ENCODE data around the gene FGD3. TPM values are rescaled to one million over a fixed set of nuclear protein-coding genes. Genes with fewer than 3 reads are reported as not detected.

The FGD3 gene
- total and polyA plus RNA-seq, 9 donors: 2.4 to 4.8 (median 3.2) TPM

GRCh38 chr9:92974761-92975755 lies 27.7 kb downstream of the FGD3 start:
- 89% methylated on average over 11 of the region's 22 CpGs for WGBS (ENCODE audit: insufficient coverage)
- no peaks in the 10 kb centered on the region for H3K36me3 ChIP-seq (ENCODE audit: control insufficient read depth, insufficient read depth, low read length)
- H3K27me3 ChIP-seq (ENCODE audit: control insufficient read depth, insufficient read depth, low read length): no peaks in the 10 kb centered on the region
- no peak for DNase-seq
- no peaks in the 10 kb centered on the region for H3K9me3 ChIP-seq (replicated peaks; ENCODE audit: control insufficient read depth, low read depth, low read length)
- H3K27ac ChIP-seq (ENCODE audit: low read length): no peak overlapping the region
- H3K4me3 ChIP-seq (ENCODE audit: low read length): no peak overlapping the region
- peaks cover 2% of the 10 kb centered on the region for H3K4me1 ChIP-seq (ENCODE audit: control insufficient read depth, insufficient read depth, low read length)

- Histone ChIP-seq H3K4me1 (ENCODE audit: control insufficient read depth, insufficient read depth, low read length) (no peaks in the 10 kb centered on the region), H3K27ac (ENCODE audit: low read length) (no peak overlapping the region), H3K27me3 (ENCODE audit: control insufficient read depth, insufficient read depth, low read length) (no peaks in the 10 kb centered on the region), H3K9me3 (replicated peaks; ENCODE audit: control insufficient read depth, low read depth, low read length) (no peaks in the 10 kb centered on the region), H3K36me3 (ENCODE audit: control insufficient read depth, insufficient read depth, low read length) (no peaks in the 10 kb centered on the region), H3K4me3 (ENCODE audit: low read length) (no peak overlapping the region)
- no peak for DNase-seq
- WGBS (ENCODE audit: insufficient coverage): 81% methylated on average over 14 of the region's 16 CpGs
Measured at GRCh38 chr9:92976431-92976830, 29.1 kb downstream of the FGD3 start.

GRCh38 chr9:92977279-92977678 lies 30.0 kb downstream of the FGD3 start:
- H3K4me1 ChIP-seq (ENCODE audit: control insufficient read depth, insufficient read depth, low read length): no peaks in the 10 kb centered on the region

GRCh38 chr9:92978345-92978875 lies 31.1 kb downstream of the FGD3 start:
- Histone ChIP-seq H3K4me1 (ENCODE audit: control insufficient read depth, insufficient read depth, low read length) (no peaks in the 10 kb centered on the region), H3K4me3 (ENCODE audit: low read length) (no peak overlapping the region), H3K9me3 (replicated peaks; ENCODE audit: control insufficient read depth, low read depth, low read length) (no peaks in the 10 kb centered on the region), H3K36me3 (ENCODE audit: control insufficient read depth, insufficient read depth, low read length) (no peaks in the 10 kb centered on the region), H3K27ac (ENCODE audit: low read length) (no peak overlapping the region), H3K27me3 (ENCODE audit: control insufficient read depth, insufficient read depth, low read length) (no peaks in the 10 kb centered on the region)
- no peak for DNase-seq
- WGBS (ENCODE audit: insufficient coverage): no CpG with 5 or more reads among the region's 4 CpGs

More at GRCh38 chr9:92977279-92977678, 30.0 kb downstream of the FGD3 start:
- no peaks in the 10 kb centered on the region for H3K36me3 ChIP-seq (ENCODE audit: control insufficient read depth, insufficient read depth, low read length)
- no peak for DNase-seq
- H3K9me3 ChIP-seq (replicated peaks; ENCODE audit: control insufficient read depth, low read depth, low read length): no peaks in the 10 kb centered on the region
- no peak overlapping the region for H3K4me3 ChIP-seq (ENCODE audit: low read length)
- no peaks in the 10 kb centered on the region for H3K27me3 ChIP-seq (ENCODE audit: control insufficient read depth, insufficient read depth, low read length)
- no peak overlapping the region for H3K27ac ChIP-seq (ENCODE audit: low read length)
- WGBS (ENCODE audit: insufficient coverage): 82% methylated on average over 12 of the region's 12 CpGs

GRCh38 chr9:92979283-92980056 lies 32.1 kb downstream of the FGD3 start:
- H3K9me3 ChIP-seq (replicated peaks; ENCODE audit: control insufficient read depth, low read depth, low read length): peaks cover 8% of the 10 kb centered on the region
- DNase-seq: no peak
- no peaks in the 10 kb centered on the region for H3K36me3 ChIP-seq (ENCODE audit: control insufficient read depth, insufficient read depth, low read length)
- no peak overlapping the region for H3K4me3 ChIP-seq (ENCODE audit: low read length)
- H3K4me1 ChIP-seq (ENCODE audit: control insufficient read depth, insufficient read depth, low read length): no peaks in the 10 kb centered on the region
- WGBS (ENCODE audit: insufficient coverage): no CpG with 5 or more reads among the region's 2 CpGs
- H3K27ac ChIP-seq (ENCODE audit: low read length): no peak overlapping the region
- no peaks in the 10 kb centered on the region for H3K27me3 ChIP-seq (ENCODE audit: control insufficient read depth, insufficient read depth, low read length)

- Histone ChIP-seq H3K27ac (ENCODE audit: low read length) (no peak overlapping the region), H3K4me3 (ENCODE audit: low read length) (no peak overlapping the region), H3K27me3 (ENCODE audit: control insufficient read depth, insufficient read depth, low read length) (no peaks in the 10 kb centered on the region), H3K9me3 (replicated peaks; ENCODE audit: control insufficient read depth, low read depth, low read length) (peaks cover 14% of the 10 kb centered on the region), H3K36me3 (ENCODE audit: control insufficient read depth, insufficient read depth, low read length) (no peaks in the 10 kb centered on the region), H3K4me1 (ENCODE audit: control insufficient read depth, insufficient read depth, low read length) (no peaks in the 10 kb centered on the region)
- DNase-seq: no peak
- no CpG with 5 or more reads among the region's 7 CpGs for WGBS (ENCODE audit: insufficient coverage)
Measured at GRCh38 chr9:92980085-92980745, 32.9 kb downstream of the FGD3 start.

GRCh38 chr9:92982130-92982529 lies 34.8 kb downstream of the FGD3 start:
- Histone ChIP-seq H3K4me3 (ENCODE audit: low read length) (no peak overlapping the region), H3K36me3 (ENCODE audit: control insufficient read depth, insufficient read depth, low read length) (no peaks in the 10 kb centered on the region), H3K27me3 (ENCODE audit: control insufficient read depth, insufficient read depth, low read length) (no peaks in the 10 kb centered on the region), H3K9me3 (replicated peaks; ENCODE audit: control insufficient read depth, low read depth, low read length) (peaks cover 16% of the 10 kb centered on the region), H3K4me1 (ENCODE audit: control insufficient read depth, insufficient read depth, low read length) (no peaks in the 10 kb centered on the region), H3K27ac (ENCODE audit: low read length) (no peak overlapping the region)
- WGBS (ENCODE audit: insufficient coverage): no CpG with 5 or more reads among the region's 2 CpGs
- no peak for DNase-seq

GRCh38 chr9:92983984-92984589 lies 36.8 kb downstream of the FGD3 start:
- no peak overlapping the region for H3K4me3 ChIP-seq (ENCODE audit: low read length)
- 43% methylated on average over 2 of the region's 2 CpGs for WGBS (ENCODE audit: insufficient coverage)
- no peaks in the 10 kb centered on the region for H3K36me3 ChIP-seq (ENCODE audit: control insufficient read depth, insufficient read depth, low read length)
- no peaks in the 10 kb centered on the region for H3K27me3 ChIP-seq (ENCODE audit: control insufficient read depth, insufficient read depth, low read length)
- no peak for DNase-seq
- H3K9me3 ChIP-seq (replicated peaks; ENCODE audit: control insufficient read depth, low read depth, low read length): peaks cover 16% of the 10 kb centered on the region
- H3K4me1 ChIP-seq (ENCODE audit: control insufficient read depth, insufficient read depth, low read length): no peaks in the 10 kb centered on the region
- no peak overlapping the region for H3K27ac ChIP-seq (ENCODE audit: low read length)

- no peak overlapping the region for H3K4me3 ChIP-seq (ENCODE audit: low read length)
- DNase-seq: no peak
- no peaks in the 10 kb centered on the region for H3K4me1 ChIP-seq (ENCODE audit: control insufficient read depth, insufficient read depth, low read length)
- 60% methylated on average over 1 of the region's 3 CpGs for WGBS (ENCODE audit: insufficient coverage)
- H3K27me3 ChIP-seq (ENCODE audit: control insufficient read depth, insufficient read depth, low read length): no peaks in the 10 kb centered on the region
- no peak overlapping the region for H3K27ac ChIP-seq (ENCODE audit: low read length)
- H3K9me3 ChIP-seq (replicated peaks; ENCODE audit: control insufficient read depth, low read depth, low read length): peaks cover 16% of the 10 kb centered on the region
- H3K36me3 ChIP-seq (ENCODE audit: control insufficient read depth, insufficient read depth, low read length): no peaks in the 10 kb centered on the region
Measured at GRCh38 chr9:92984976-92985375, 37.7 kb downstream of the FGD3 start.

Measured in muscle of leg (tissue), 11 donors.